Measurements from ENCODE around the gene LRBA.

Gene LRBA

DNA sequence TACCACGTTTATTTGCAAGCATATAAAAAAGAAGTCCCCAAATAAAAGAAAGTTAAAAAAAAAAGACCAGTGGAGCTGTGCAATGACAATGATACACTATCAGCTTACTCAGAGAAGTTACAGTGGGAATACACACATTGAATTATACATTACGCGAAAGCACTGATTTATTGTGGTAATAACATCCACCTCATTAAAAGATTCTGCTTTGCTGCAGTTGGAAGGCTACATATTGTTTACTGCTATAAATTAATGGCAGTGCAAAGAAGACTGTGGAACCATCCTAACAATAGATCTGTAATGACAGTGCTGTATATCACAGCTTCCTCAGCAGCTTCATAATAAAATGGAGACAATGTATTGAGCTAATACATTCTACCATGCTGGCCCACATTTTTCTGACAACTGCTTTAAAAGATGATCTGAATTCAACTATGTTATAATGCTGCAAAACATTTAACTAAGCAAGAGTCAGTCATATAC is 575.6 kb downstream of the LRBA start:
- H3K9me3 Mint-ChIP-seq: no peaks in the 10 kb centered on the region
- H3K4me3 Mint-ChIP-seq: no peak overlapping the region
- peaks cover 7% of the 10 kb centered on the region for H3K36me3 Mint-ChIP-seq (ENCODE audit: low read depth)
- H3K4me1 Mint-ChIP-seq (ENCODE audit: low read depth): no peaks in the 10 kb centered on the region
- no peak overlapping the region for H3K27ac Mint-ChIP-seq
- H3K27me3 Mint-ChIP-seq (ENCODE audit: low read depth): no peaks in the 10 kb centered on the region

DNA sequence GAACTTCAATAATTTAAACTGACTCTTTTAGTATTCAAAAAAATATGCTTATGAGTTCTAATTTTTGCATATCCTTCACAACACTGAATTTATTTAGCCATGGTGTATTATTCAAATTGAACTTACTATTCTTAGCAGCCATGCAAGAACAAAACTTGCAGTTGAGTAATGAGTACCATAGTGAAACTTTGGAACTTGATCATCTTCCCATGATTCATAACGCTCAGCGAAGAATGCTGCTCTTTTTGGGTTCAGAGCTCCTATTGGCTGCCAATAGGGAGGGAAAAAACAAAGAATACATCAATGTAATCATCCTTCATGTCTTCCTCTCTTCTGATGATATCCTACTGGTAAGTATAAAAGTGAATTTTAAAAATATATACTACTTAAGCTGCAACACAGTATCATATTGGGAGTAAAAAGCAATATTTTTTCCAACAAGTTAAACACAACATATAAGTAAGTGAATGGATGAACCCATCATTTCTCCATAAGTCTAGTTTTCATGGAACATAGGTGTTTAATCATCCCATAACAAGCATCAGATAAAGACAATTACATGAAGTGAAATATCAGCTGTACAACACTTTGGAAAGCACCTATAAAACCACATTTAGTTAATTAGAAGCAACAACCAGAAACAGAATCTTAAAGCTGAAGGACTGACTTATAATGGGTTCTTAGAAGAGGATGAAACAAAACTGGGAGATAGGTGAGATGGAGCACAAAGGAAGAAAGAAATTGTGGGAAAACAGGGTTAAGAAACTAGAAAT is 578.3 kb downstream of the LRBA start:
- Mint-ChIP-seq H3K4me1 (ENCODE audit: low read depth) (no peaks in the 10 kb centered on the region), H3K9me3 (no peaks in the 10 kb centered on the region), H3K27me3 (ENCODE audit: low read depth) (no peaks in the 10 kb centered on the region), H3K27ac (no peak overlapping the region), H3K4me3 (no peak overlapping the region), H3K36me3 (ENCODE audit: low read depth) (peaks cover 11% of the 10 kb centered on the region)

DNA sequence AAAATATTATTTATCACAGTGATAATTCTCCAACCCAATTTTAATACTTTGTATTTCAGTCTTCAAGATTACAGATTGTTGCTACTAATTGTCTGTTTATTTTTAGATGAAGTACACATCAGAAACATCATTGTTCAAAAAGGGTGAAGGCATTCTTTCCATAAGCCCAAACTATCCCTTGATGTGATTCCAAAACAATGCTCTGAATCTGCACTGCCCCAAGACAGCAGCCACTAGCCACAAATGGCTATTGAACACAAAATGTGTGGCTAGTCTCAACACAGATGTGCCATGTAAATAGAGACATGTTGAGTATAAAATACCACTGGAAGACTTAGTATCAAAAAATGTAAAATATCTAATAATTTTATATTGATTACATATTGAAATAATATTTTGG is 583.9 kb downstream of the LRBA start:
- no peaks in the 10 kb centered on the region for H3K4me1 Mint-ChIP-seq (ENCODE audit: low read depth)
- H3K4me3 Mint-ChIP-seq: no peak overlapping the region
- peaks cover 11% of the 10 kb centered on the region for H3K36me3 Mint-ChIP-seq (ENCODE audit: low read depth)
- no peaks in the 10 kb centered on the region for H3K9me3 Mint-ChIP-seq
- H3K27ac Mint-ChIP-seq: no peak overlapping the region
- H3K27me3 Mint-ChIP-seq (ENCODE audit: low read depth): no peaks in the 10 kb centered on the region

DNA sequence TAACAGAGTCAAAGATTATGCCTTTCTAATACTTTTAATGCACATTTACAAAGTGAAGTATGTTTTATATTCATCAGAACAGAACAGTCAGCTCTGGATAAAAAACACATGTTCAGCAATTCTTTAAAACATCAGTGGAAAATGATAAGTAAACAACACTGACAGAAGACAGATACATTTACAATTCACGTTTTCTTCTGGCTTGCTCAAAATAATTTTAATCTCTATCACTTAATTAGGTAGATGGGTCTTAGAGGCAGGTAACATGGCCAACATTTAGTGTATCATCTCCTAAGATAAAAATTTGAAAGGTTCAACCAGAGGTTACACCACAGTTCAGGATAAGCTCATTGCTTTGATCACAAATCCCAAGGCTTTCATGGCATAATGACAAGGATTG is 589.9 kb downstream of the LRBA start:
- Mint-ChIP-seq H3K9me3 (no peaks in the 10 kb centered on the region), H3K27ac (no peak overlapping the region), H3K4me1 (ENCODE audit: low read depth) (no peaks in the 10 kb centered on the region), H3K27me3 (ENCODE audit: low read depth) (no peaks in the 10 kb centered on the region), H3K36me3 (ENCODE audit: low read depth) (no peaks in the 10 kb centered on the region), H3K4me3 (no peak overlapping the region)

DNA sequence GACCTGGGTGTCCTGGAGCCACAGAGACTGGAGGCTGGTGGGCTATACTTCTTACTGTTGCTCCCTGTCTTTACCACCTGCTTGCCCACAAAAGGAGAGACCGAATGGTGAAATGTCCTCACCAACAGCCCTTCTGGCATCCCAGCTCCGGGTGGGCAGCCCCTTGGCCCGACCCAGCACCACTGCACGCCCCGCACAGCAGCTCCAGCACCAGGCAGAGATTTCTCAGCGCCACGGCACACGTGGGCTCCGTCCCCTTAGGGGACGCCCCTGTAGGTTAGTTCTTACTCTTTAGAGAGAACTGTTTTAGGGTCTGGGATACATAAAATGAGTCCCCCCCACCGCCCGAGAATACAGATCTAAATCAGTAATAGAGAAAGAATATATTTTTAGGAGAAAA is 591.6 kb downstream of the LRBA start:
- H3K27ac Mint-ChIP-seq: no peak overlapping the region
- H3K4me3 Mint-ChIP-seq: no peak overlapping the region
- H3K27me3 Mint-ChIP-seq (ENCODE audit: low read depth): no peaks in the 10 kb centered on the region
- H3K4me1 Mint-ChIP-seq (ENCODE audit: low read depth): no peaks in the 10 kb centered on the region
- no peaks in the 10 kb centered on the region for H3K9me3 Mint-ChIP-seq
- H3K36me3 Mint-ChIP-seq (ENCODE audit: low read depth): no peaks in the 10 kb centered on the region

DNA sequence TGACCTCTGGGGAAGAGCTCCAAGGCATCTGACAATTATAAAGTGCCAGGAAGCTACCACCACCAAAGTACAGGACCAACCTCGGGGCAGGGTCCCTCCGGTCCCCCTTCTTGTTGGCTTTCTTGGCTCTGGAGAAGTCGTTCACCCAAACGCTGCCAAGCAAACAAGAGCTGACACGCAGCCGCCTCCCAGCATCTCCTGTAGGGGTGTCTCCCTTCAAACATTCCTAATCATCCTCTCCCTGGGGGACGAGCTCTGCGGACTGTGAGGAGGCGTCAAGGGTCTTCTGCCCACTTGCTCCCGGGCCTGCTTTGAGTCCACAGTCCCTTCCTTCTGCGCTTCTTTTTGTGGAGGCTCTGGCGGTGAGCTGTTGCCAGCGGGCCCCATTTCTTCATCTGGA is 592.0 kb downstream of the LRBA start:
- Mint-ChIP-seq H3K27ac (no peak overlapping the region), H3K36me3 (ENCODE audit: low read depth) (no peaks in the 10 kb centered on the region), H3K9me3 (no peaks in the 10 kb centered on the region), H3K4me3 (no peak overlapping the region), H3K27me3 (ENCODE audit: low read depth) (no peaks in the 10 kb centered on the region), H3K4me1 (ENCODE audit: low read depth) (no peaks in the 10 kb centered on the region)

DNA sequence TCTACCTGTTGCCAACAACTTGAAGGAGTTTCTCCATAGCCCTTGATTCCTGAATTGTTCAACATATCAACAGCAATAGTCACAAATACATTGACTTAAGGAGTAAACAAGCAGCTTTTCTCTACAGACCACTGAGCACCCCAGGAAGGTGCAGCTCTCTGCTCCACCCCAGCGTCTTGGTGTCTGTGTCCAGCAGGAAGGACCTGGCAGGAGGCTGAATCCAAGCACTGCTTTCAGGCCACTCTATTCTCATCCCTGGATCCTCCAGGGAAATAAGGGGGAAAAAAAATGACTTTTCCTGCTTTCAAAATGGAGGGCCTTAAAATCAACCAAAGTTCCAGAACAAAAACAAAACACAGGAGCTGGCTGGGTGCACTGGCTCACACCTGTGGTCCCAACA is 593.5 kb downstream of the LRBA start:
- Mint-ChIP-seq H3K9me3 (no peaks in the 10 kb centered on the region), H3K4me3 (no peak overlapping the region), H3K4me1 (ENCODE audit: low read depth) (no peaks in the 10 kb centered on the region), H3K27ac (no peak overlapping the region), H3K27me3 (ENCODE audit: low read depth) (no peaks in the 10 kb centered on the region), H3K36me3 (ENCODE audit: low read depth) (no peaks in the 10 kb centered on the region)

DNA sequence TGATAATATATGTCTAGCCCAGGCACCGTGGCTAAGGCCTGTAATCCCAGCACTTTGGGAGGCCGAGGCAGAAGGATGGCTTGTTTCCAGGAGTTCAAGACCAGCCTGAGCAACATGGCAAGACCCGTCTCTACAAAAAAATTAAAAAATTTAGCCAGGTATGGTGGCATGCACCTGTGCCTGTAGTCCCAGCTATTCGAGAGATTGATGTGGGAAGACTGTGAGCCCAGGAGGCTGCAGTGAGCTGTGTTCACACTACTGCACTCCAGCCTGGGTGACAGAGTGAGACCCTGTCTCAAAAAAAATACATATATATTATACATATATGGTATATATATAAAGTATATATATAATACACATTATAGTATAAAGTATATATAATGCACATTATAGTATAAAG is 595.1 kb downstream of the LRBA start:
- Mint-ChIP-seq H3K9me3 (no peaks in the 10 kb centered on the region), H3K4me3 (no peak overlapping the region), H3K27ac (no peak overlapping the region), H3K36me3 (ENCODE audit: low read depth) (no peaks in the 10 kb centered on the region), H3K4me1 (ENCODE audit: low read depth) (no peaks in the 10 kb centered on the region), H3K27me3 (ENCODE audit: low read depth) (no peaks in the 10 kb centered on the region)

DNA sequence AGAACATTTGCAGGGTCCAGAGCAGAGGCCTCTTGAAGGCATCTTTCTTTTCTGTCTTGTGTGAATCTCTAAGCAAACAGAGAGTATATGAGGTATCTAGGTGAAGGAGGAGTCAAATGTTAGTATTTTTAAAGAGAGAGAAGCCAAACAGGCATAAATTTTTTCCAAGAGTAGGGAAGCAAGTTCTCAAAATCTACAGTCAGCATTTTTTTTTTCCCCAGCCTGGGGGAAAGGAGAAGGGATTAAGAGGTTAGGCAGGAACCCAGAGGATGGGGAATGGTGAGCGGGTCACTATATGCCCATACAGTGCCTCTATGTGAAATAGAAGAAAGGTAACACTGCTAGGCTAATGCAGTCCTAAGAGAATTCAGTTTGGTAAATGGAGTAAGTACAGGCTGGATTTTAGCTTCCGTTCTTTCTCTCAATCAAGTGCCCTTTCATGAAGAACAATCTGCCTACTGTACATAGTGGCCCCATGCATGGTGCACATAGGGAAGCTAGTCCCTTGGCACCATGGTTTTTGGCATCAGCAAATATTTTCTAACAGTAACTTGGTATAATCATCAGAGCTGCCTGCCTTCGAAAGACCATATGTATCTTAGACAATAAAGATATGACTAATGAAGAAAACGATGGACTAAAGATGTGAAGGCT is 596.2 kb downstream of the LRBA start:
- H3K9me3 Mint-ChIP-seq: no peaks in the 10 kb centered on the region
- no peak overlapping the region for H3K27ac Mint-ChIP-seq
- no peak overlapping the region for H3K4me3 Mint-ChIP-seq
- H3K27me3 Mint-ChIP-seq (ENCODE audit: low read depth): no peaks in the 10 kb centered on the region
- H3K4me1 Mint-ChIP-seq (ENCODE audit: low read depth): no peaks in the 10 kb centered on the region
- H3K36me3 Mint-ChIP-seq (ENCODE audit: low read depth): no peaks in the 10 kb centered on the region

DNA sequence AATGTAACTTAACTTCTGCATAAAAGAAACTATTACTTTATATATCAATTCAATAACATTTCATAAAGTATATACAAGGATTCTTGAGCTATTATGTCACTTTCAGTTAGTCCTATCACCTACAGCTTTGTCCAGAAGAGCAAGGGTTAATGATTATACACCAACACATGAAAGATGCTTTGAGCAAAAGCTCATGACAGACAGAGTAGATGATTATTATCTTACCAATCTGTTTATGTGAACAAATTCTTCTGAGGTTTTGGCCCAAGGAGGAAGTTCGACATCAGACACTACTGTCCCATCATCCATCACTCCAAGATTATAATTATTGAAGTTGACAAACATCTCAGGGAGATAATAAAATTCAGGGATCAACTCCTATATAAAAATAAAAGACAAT is 599.9 kb downstream of the LRBA start:
- Mint-ChIP-seq H3K27me3 (ENCODE audit: low read depth) (no peaks in the 10 kb centered on the region), H3K27ac (no peak overlapping the region), H3K4me1 (ENCODE audit: low read depth) (no peaks in the 10 kb centered on the region), H3K9me3 (no peaks in the 10 kb centered on the region), H3K4me3 (no peak overlapping the region), H3K36me3 (ENCODE audit: low read depth) (no peaks in the 10 kb centered on the region)

DNA sequence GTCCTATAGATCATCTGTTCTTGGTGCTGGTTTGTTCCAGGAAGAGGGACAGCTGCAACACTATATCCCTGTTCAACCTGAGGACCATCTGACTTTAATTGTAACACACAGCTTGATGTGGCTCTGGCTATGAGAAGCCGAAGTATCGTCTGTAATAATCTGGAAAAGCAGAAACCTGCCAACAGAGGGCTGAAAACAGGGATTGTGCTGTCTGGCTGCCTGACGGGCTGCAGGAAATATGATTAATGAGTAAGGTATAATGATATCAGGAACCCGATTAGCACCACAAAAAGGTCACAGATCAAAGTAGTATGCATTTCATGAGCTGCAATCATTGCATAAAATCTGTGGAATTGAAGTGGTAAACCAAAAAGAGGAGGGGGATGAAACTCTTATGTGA is 603.6 kb downstream of the LRBA start:
- no peaks in the 10 kb centered on the region for H3K4me1 Mint-ChIP-seq (ENCODE audit: low read depth)
- H3K4me3 Mint-ChIP-seq: no peak overlapping the region
- no peaks in the 10 kb centered on the region for H3K36me3 Mint-ChIP-seq (ENCODE audit: low read depth)
- no peaks in the 10 kb centered on the region for H3K9me3 Mint-ChIP-seq
- no peaks in the 10 kb centered on the region for H3K27me3 Mint-ChIP-seq (ENCODE audit: low read depth)
- H3K27ac Mint-ChIP-seq: no peak overlapping the region

DNA sequence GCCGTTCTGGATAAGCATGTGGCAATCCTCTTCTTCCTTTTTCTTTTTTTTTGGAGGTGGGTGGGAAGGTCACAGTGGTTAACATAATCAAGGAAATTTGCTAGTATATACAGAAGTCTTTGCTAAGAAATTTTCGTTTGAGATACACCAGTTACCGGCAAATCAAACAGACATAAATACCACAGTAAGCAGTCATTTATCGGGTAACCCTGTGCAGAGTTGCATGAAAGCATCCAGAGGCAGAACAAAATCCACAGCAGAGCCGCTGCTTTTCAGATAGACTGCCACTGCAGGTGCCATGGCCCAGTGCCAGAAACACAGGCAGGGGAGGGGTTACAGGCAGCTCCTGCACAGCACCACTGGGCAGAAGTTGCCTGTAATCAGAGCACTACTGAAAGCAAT is 612.2 kb downstream of the LRBA start:
- no peak overlapping the region for H3K27ac Mint-ChIP-seq
- no peaks in the 10 kb centered on the region for H3K9me3 Mint-ChIP-seq
- H3K4me3 Mint-ChIP-seq: no peak overlapping the region
- no peaks in the 10 kb centered on the region for H3K4me1 Mint-ChIP-seq (ENCODE audit: low read depth)
- peaks cover 8% of the 10 kb centered on the region for H3K36me3 Mint-ChIP-seq (ENCODE audit: low read depth)
- no peaks in the 10 kb centered on the region for H3K27me3 Mint-ChIP-seq (ENCODE audit: low read depth)

DNA sequence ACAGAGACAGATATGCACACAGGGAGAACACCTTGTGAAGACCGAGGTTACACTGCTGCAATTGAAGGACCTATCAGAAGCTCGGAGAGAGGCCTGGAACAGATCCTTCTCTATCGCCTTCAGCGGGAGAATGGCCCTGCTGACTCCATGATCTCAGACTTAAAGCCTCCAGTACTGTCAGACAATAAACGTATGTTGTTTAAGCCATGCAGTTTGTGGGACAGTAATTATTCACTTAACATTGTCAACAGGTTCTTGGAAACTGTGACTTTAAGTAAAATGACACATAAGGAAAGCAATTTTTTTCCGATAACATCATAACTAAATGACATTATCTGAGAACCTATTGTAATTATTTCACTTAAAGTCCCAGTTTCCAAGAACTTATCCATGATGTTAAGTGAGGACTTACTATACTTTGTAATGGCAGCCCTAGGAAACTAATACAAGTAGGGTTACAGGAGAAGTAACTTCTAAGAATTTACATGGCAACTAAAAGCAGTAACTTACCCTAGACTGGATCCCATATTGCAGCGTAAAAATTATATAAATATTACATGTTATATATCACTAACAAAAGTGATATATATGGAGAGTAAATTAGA is 613.9 kb downstream of the LRBA start:
- Mint-ChIP-seq H3K36me3 (ENCODE audit: low read depth) (peaks cover 8% of the 10 kb centered on the region), H3K4me1 (ENCODE audit: low read depth) (no peaks in the 10 kb centered on the region), H3K4me3 (no peak overlapping the region), H3K27ac (no peak overlapping the region), H3K27me3 (ENCODE audit: low read depth) (no peaks in the 10 kb centered on the region), H3K9me3 (no peaks in the 10 kb centered on the region)

DNA sequence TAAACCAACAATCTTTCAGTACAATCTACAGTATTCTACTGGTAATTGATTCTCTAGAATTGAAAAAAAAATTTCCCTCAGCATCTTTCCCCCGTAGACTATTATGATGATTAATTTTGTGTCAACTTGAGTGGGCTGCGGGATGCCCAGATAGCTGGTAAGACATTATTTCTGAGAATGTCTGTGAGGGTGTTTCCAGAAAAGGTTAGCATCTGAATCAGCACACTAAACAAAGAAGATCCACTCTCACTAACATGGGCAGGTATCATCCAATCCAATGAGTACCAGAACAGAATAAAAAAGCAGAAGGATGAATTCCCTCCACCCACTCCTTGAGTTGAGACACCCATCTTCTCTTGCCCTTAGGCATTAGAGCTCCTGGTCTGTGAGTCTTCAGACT is 619.2 kb downstream of the LRBA start:
- H3K36me3 Mint-ChIP-seq (ENCODE audit: low read depth): peaks cover 11% of the 10 kb centered on the region

DNA sequence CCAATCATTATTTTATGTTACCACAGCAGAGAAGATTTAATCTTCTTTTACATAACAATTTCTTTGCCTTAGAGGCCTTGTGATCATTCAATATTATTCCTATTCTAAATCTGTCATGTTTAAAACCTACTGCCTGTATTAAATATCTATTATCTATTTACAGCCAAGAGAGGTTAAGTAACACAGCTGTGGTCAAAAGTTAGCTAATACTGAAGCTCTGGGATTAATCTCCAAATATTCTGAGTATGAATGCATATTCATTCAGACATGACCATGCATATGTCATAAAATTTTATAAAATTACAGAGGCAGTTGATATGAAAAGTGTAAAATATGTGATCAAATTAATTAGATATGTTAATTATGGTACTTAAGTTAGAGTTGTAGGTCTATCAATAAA is 621.0 kb downstream of the LRBA start:
- Mint-ChIP-seq H3K27me3 (ENCODE audit: low read depth) (no peaks in the 10 kb centered on the region), H3K27ac (no peak overlapping the region), H3K36me3 (ENCODE audit: low read depth) (peaks cover 3% of the 10 kb centered on the region), H3K9me3 (peaks cover 10% of the 10 kb centered on the region), H3K4me1 (ENCODE audit: low read depth) (no peaks in the 10 kb centered on the region), H3K4me3 (no peak overlapping the region)

More for the DNA sequence above, 619.2 kb downstream of the LRBA start:
- Mint-ChIP-seq H3K4me3 (no peak overlapping the region), H3K27me3 (ENCODE audit: low read depth) (no peaks in the 10 kb centered on the region), H3K4me1 (ENCODE audit: low read depth) (no peaks in the 10 kb centered on the region), H3K27ac (no peak overlapping the region), H3K9me3 (peaks cover 4% of the 10 kb centered on the region)

Measured in T-helper 1 cell treated with Interleukin-12 subunit alpha and Interleukin-12 subunit beta and Interleukin-4 antibody, amounts not matched to agents 30 μg/mL and 1 μg/mL, for 36 hours (primary cell).